ENCODE results near the gene USP4.

DNA sequence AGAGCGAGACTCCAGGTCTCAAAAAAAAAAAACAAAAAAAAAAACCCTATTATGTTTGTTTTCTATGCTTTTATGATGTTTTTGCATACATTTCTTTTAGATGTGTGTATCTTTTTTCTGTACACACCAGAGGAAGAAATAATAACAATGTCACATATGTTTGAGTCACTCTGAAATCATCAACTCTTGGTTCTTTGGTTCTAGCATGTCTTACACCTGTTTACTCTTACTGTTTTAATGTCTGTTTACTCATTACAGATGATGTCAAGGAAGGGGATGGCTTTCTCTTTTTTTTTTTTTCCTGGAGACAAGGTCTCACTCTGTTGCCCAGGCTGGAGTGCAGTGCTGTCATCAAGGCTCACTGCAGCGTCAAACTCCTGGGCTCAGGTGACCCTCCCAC is 47.9 kb upstream of the USP4 start:
- TF ChIP-seq, protein P1, sequence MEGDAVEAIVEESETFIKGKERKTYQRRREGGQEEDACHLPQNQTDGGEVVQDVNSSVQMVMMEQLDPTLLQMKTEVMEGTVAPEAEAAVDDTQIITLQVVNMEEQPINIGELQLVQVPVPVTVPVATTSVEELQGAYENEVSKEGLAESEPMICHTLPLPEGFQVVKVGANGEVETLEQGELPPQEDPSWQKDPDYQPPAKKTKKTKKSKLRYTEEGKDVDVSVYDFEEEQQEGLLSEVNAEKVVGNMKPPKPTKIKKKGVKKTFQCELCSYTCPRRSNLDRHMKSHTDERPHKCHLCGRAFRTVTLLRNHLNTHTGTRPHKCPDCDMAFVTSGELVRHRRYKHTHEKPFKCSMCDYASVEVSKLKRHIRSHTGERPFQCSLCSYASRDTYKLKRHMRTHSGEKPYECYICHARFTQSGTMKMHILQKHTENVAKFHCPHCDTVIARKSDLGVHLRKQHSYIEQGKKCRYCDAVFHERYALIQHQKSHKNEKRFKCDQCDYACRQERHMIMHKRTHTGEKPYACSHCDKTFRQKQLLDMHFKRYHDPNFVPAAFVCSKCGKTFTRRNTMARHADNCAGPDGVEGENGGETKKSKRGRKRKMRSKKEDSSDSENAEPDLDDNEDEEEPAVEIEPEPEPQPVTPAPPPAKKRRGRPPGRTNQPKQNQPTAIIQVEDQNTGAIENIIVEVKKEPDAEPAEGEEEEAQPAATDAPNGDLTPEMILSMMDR (IDR thresholded peaks at IDR 0.05 in 4 of 5, conservative IDR thresholded peaks at IDR 0.05 in 1 of 5), result no peak
- TF ChIP-seq POLR2A (IDR thresholded peaks at IDR 0.05), result no peak

All from gastrocnemius medialis (tissue), 4 donors.